ENCODE data around the gene PLSCR3.

PLSCR3 gene

DNA sequence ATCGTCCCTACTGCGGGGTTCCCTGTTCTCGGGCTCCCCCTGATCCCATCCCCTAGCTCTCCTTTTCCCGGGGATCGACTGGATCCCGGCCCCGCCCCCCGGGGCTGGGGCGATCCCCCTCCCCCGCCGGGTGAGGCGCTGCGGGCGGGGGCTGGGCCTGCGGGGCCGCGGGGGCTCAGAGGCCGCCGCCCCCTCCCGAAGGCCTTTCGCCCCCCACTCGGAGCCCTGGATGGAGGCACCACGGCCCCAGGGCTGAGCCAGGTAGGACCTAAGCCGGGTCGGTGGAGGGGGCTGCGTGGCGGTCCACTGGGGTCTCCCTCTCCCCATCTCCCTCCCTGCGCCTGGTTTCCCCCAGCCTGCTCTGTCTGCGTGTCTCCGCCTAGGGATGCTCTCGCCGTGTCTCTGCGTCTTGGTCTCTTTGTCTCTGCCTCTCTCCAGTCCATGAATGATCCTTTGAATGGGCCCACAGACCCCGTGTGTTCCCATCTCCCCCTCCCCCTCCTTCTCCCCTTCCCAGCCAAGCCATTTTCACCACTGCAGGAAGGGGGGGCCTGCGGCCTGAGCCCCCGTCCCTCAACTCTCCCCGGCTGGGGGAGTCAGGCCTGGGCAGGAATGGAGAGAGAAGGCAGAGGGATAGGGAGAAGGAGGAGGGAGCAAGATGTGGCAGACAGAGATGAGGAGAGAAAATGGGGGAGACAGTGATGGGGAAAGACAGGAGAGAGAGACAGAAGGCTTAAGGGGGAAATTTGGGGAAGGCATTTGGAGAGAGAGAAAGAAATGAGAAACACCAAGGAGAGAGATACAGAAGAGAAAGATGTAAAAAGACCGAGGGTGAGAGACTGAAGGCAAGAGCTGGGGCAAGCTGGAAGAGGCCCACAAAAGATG is 11.3 kb upstream of the PLSCR3 start:
- DNase-seq = no peak

DNA sequence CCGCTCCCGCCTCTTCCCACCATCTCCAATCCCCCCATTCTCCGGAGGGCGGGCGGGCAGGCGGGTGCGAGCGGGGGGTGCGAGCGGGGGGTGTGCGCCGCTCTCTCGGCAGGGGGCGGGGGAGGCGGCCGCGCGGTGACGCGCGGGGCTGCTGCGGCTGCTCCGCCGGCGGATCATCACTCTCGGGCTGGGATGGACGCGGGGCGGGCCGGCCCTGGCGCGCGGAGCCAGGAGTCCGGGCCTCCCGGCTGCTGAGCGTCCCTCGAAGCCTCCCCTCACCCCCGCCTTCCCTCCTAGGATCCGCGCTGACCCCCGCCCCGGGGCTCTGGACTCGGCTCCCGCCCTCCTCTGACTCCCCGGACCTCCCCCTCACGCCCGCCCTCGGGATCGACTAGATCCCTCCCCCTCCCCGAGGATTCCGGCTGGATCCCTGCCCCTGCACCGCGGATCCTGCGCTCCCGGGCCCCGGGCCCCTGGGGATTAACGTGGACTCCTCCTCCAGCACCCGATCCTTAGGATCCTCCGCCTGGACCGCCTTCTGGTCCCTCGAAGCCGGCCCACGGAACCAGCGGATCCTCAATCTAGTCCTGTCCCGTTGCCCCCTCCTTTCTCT is 10.5 kb upstream of the PLSCR3 start:
- no peak for DNase-seq

DNA sequence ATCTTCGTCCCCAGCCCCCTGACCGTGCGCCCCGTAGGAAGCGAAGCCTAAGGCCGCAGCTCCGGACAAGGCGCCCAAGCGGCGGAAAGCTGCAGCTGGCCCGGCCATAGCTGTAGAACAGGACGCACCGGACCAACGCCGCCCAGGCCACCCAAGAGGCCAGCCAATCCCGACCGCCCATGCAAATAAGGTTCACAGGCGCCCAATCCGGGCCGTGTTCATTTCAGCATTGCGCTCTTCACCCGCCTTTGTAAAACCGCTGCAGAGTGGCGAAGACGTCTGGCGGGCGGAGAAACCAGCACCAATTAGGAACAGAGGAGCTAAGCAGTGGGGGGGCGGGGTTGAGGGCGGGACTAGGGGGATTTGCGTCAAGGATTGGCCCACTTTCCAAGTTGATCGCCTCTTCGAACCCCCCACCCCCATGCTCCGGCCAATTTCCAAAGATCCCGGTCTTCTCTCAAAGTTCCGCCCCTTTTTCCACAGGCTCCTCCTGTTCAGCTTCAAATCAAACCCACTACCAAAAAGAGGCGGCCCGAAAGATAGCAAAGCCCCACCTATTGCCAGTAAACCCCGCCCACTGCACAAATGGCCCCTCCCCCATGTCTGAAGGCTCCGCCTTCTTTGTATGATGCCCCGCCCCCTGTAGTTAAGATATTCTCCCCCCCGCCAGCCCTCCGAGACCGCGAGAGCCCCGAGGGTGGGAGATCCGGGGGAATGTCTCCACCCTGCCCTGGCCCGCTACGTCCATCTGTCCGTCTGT is 9.8 kb upstream of the PLSCR3 start, which contains the start of gene TMEM256:
Gene TMEM256 (minus strand): TSS at position 121 of the 760 bp plus-strand sequence. CDS start 13 bp downstream, at position 108.
- peak; percentile 91 for DNase-seq

DNA sequence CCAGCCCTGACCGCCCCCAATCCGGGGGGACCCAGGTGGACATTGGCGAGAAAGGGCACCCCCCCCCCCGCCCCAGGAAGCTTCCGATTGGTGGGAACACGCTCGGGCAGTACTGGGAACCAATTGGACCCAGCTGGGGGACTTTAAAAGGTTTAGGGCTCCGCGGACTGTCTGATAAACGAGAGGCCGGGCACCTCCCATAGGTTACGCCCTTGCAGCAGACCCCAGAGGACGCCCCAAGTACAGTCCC is 9.3 kb upstream of the PLSCR3 start:
- DNase-seq = no peak

DNA sequence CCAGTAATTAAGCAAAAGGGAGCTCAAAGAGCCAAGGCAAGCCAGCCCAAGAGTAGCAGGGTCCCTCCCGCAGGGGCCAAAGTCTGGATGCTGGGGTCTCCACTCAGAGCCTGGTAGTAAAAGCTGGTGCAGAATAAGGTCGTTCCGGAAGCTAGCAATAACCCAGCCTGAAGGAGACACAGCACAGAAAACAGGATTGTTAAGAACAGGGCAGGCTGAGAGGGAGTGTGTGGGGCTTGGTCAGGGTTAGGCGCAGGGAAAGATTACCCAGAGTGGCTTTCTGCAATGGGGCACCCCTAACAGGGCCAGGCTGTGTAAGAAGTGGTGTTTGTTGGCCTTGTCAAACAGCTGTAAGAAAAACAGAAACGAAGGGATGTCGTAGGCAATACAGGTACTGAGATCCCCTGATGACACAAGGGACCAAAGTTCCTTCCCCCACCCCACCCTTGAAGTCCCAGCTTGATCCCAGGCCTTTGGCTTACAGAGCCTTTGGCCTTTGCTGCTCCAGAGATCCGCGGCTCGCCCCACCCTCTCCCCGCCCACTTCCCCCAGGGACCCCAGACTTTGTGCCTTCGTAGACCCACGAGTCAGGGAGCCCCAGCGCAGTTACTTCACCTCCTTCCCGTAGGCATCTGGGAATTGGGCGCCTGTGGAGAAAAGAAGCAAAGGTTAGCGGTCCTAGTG is 8.9 kb upstream of the PLSCR3 start:
- no peak for DNase-seq

DNA sequence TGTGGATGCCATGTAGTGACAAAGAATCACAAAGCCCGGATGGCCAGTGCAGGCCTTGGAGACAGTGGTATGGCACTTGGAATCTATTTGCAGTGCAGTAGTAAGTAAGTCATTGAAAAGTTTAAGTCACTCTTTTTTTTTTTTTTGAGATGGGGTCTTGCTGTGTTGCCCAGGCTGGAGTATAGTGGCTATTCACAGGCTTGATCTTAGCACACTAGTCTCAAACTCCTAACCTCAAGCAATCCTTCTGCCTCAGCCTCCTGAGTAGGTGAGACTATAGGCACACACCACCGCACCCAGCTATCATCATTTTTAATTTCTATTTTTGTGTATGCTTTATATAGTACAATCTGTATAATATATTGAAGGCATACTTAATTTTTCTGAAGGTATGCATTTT is 4.3 kb upstream of the PLSCR3 start:
- no peak for DNase-seq

DNA sequence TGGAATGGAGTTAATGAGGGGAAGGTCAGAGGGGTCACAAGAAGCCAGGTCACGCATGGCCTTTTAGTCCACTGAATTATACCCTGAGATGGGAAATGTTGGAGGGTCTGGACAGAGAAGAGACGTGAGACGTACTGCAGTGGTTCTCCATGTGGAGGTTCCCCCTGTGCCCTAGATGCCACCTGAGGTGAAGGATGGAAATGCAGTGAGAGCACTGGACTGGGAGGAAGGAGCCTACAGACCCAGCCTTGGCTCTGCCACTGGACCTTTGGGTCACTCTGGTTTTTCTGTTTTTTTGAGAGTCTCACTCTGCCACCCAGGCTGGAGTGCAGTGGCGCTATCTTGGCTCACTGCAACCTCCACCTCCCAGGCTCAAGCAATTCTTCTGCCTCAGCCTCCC is 1.8 kb upstream of the PLSCR3 start:
- DNase-seq = no peak

DNA sequence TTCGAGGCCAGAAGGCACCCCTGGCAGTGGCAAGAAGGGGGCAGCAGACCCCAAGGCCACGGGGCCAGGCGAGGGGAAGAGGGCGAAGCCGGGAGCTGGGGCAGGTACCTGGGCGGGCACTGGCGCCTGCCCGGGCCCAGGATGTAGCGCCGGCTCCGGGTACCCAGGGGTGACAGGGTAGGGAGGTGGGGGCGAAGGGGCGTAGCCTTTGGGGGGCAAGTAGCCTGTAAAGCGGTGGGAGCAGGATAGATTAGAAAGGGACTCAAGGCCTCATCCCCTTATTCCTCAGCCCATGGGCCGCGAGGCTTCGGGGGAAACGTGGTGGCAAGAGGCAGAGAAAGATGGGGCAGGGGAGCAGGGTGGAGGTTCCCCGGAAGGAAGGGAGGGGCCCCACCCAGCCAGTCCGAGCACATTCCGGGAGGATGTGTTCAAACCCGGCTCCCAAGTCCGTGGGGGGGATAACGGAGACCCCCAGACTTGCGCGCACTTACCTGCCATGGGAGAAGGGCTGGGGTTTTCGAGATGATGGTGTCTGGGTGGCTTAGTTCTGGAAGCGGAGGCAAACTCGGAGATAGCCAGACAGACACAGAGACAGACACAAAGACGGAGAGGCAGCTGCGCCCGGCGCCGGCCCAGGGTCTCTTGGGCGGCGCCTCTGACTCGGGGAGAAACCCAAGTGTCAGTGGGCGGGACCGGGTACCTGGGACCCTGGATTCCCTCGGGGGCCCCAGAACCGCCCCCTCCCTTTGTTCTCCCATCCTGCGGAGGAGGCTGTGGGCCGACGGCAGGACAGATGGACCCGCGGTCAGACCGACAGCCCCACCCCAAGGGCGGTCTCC is 493 bp downstream of the PLSCR3 start:
- no peak for DNase-seq

DNA sequence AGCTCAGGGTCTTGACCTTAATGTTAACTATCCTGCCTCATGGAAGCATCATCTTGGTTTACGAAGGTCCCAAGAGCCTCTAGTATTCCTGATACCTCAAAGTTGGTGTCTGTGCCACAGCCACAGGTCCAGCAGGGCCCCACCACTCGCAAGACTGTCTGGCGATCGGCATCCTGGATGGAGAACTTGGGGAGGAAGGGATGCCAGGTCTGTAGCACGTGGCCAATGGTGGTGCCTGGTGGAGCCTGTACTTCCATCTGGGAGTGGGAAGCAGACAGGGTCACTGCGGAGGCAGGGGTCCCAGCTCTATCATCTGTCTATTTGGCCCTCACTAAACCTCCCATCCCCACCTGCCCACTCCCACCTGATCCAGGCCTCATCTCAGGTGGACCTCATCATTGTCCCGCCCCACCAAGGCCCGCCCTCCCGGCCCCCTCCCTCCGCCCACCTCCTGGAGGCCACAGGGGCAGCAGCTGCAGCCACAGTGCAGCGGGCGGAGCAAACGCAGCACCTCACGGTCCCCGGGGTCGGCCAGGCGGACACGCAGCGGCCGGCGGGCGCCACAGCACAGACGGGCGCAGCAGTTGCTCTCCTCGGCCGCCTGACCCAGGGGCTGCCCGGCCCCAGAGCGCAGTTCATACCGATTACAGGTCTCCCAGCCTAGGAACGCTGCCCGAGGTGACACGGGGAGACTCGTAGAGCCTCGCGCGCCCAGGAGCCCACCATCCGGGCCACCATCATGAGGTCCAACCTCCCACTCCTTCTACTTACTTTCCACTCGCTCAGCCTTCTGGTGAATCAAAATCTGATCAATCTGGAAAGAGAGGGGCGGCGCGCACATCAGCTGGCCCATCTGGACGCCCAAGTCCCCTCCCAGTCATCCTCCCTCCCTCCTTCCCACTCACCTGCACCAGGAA is 1.4 kb downstream of the PLSCR3 start:
- no peak for DNase-seq

DNA sequence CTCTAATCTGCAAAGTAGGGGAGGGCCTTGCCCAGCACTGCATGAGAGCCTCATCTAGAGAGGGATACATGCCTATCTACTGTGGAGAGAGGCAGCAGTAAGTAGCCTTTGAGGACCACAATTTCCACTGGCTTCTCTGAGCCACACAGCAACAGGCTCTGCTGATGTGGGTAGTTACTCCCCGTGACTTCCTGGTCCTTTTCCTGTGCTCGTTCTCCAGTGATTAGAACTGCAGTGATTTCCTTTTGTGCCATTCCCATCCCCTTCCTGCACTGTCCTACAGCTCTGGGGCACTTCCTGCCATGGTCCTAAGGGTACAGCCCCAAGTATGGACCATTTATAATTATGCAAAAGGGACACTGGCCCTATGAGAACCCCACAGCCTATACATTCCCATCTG is 3.0 kb downstream of the PLSCR3 start:
- no peak for DNase-seq

DNA sequence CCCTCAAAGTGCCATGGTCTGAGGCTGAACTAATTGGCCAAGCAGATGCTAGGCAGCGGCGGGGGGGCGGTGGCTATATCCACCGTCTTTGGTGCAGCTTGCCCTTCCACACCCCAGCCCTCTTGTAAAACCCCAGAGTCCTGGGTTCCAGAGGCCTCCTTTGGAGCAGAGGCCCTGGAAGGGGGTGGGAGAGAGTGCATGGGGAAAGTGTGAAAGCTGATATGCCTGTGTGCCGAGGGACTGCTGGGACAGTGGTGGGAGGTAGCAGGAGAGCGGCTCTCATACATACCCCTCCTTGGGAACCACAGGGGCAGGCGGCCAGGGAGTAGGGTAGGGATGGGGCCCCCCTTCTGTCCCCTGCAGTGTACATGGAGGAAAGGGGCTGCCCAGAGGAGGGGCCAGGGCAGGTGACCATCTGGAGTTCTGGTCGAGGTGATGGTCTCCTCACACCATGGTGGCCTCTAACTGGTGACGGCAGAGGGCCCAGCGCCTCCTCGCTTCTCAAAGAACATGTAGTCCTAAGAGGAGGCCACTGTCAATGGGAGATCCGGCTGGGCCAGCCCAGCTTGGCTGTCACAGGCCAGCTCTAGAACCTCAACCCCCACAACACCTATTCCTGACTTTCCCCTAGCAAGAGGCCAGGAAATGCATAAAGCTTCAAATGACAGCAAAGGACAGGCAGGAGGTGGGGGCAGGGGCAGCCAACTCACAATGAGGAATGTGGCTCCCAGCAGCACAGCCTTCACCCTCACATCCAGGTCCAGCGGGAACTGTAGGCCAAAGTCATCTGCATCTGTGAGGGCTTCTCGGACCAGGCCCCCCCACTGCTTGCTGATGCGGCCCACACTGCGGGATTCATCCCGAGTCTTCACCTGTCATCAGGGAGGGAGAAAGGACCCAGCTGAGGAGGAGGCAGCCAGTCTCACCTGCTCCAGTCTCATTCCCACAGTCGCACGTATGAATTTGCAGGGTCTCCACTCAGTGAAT is 4.1 kb downstream of the PLSCR3 start:
- DNase-seq = no peak

DNA sequence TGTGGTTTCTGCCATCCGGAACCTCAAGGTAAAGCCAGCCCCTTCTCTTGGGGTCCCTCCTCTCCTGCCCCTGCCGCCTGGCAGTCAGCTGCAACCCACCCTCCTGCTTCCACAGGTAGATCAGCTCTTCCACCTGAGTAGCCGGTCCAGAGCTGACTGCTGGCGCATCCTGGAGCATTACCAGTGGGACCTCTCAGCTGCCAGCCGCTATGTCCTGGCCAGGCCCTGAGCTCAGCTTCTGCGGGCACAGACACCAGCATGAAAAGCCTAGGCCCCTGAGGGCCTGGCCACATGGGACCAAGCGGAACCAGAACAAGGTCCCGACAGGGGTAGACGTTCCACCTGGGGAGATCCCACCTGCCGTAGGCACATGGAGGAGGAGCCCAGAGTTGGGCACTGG is 5.5 kb downstream of the PLSCR3 start:
- DNase-seq = no peak

DNA sequence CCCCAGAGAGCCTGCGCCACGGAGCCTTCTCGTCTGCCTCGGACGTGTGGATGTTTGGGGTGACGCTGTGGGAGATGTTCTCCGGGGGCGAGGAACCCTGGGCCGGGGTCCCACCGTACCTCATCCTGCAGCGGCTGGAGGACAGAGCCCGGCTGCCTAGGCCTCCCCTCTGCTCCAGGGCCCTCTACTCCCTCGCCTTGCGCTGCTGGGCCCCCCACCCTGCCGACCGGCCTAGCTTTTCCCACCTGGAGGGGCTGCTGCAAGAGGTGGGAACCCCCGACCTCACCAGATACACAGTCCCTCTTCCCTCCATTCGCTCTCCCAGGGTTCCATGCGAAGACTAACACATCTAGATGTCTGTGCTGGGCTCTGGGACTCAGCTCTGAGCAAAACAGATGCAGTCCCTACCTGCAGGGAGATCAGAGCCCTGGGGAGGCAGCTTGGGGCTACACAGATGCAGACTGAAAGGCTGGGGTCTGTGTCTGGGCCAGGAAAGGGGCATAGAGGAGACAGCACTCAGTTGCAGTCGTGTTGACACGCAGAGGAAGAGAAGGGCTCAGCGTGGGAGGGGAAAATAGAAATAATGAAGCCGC is 9.7 kb downstream of the PLSCR3 start:
- no peak for DNase-seq

DNA sequence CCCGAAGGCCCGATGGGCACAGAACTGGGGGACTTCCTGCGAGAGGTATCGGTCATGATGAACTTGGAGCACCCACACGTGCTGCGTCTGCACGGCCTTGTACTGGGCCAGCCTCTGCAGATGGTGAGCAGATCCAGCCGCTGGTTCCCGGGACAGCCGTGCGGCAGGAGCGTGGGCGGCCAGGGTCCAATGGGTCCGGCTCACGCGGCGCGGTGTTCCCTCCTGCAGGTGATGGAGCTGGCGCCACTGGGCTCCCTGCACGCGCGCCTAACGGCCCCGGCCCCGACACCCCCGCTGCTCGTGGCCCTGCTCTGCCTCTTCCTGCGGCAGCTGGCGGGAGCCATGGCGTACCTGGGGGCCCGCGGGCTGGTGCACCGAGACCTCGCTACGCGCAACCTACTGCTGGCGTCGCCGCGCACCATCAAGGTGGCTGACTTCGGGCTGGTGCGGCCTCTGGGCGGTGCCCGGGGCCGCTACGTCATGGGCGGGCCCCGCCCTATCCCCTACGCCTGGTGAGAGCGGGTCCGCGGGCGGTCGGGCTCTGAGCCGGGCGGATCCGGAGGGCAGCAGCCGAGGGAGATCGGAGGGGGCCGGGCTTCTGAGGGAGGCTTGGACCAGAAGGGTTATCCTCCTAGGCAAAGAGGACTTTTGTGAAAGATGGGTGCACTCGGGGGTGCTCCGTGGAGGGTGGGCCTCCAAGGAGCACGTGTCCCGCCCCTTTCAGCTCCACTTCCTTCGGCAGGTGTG is 10.4 kb downstream of the PLSCR3 start:
- DNase-seq = no peak

DNA sequence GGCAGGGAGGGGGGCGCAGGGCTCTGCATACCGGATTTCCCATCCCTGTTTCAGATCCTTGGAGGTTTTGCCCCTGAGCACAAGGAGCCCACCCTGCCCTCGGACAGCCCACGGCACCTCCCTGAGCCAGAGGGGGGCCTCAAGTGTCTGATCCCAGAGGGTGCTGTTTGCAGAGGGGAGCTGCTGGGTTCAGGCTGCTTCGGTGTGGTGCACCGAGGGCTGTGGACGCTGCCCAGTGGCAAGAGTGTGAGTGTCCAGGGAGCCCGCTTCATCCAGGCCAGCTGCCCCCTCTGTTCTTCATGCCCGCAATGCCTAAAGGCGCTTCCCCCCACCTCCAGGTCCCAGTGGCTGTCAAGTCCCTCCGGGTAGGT is 11.0 kb downstream of the PLSCR3 start:
- DNase-seq = no peak

DNA sequence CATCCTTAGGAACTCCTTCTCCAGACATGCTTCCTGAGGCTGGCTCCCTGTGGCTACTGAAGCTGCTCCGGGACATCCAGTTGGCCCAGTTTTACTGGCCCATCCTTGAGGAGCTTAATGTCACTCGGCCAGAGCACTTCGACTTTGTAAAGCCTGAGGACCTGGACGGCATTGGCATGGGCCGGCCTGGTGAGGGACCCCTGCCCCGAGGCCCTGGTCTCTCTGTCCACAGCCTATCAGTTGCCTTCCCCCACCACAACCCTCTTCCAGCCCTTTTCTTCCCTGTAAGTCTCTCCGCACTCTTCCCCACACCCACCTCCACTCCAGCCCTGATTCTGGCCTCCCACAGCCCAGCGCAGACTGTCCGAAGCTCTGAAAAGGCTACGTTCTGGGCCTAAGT is 11.4 kb downstream of the PLSCR3 start:
- no peak for DNase-seq

DNA sequence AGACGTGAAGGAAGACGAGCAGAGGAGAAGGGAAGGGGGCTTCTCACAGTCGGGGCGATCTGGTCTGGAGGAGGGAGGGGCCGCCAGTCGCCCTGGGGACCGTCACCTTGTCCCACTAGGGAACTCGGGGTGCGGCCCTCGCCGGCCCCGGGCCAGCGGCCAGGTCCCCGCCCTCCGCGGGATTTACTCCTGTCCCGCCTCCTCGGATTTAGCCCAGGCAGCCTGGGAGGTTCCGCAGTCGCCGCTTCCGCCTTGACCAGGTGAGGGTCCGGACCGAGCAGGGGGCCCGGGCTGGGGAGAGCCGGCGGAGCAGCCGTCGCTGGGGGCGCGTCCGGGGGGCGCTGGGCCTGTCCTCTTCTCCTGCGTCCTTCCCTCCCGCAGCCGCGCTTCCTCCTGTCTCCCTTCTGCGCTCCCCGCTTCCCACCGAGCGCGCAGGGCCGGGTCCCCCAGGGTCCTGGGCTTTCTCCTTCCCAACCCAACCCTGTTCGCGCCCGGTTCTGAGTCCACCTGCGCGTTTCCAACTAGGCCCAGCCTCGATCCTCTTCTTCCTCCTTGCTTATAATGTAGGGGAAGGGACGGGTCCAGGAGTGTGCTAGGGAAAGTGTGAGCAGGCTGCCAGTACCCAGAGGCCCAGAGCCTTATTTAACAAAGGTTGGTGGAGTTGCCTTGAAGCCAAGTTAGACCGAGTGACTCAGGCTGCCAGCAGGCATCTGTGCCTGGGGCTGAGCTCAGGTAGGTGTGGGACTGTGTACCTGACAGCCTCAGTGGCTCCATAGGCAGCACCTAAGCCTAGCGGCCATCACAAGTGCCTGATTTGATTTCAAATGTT is 13.3 kb downstream of the PLSCR3 start, which contains the start of gene TNK1:
Gene TNK1 (plus strand): TSS at position 235 of the 829 bp plus-strand sequence. CDS start 1,838 bp downstream, outside the sequence.
- no peak for DNase-seq

DNA sequence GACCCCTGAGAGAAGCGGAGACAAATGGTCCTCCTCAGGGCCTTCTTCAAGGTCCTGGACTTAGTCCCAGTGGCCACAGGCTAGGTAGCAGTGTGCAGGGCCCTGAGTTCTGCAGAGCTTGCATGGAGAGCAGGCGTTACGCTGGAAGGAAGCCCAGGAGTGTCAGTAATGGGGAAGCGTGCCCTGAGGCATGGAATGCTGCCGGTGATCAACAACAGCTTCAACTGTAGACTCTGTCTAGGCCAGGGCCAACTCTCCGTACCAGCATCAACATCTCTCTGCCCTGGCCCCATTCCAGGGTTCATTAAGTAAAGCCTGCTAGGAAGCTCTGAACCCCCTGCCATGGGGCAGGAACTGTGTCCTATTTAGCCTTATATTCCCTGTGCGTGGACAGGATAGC is 14.0 kb downstream of the PLSCR3 start:
- no peak for DNase-seq

All from NCI-H2081 treated with DMSO at 0.1 percent for 48 hours (cell line).